ENCODE measurements around the gene IRS2. TPM values are rescaled to one million over a fixed set of nuclear protein-coding genes. Genes with fewer than 3 reads are reported as not detected.
A peak's percentile ranks its signal among the peaks of the same experiment; 100 is the strongest.

The IRS2 gene
- polyA plus RNA-seq, 1 experiment, result 1.5 TPM

DNA sequence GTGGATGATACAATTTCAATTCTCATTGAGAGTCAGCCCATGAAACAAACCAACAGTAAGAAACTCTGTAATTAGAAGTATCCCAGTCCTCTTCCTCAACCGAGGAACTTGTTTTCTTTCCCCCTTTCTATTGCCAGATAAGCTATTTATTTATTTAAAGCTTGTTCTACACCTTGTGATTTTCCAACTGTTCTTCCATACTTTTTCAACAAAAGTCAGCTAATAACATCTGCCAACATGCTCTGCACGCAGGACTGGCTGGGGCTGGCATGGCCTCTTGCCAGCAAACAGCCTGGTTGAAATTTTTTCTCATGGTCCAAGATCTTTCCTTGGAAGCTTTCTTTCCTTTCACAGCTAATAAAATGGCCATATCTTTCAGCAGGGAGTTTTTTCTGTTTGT, 2.9 kb upstream of the IRS2 start:
- POLR2A ChIA-PET, result interaction anchor here (0.6 kb wide), 1 partner anchor 733 kb away, joined by 3 read pairs; no protein-coding TSS in a partner anchor
- Histone ChIP-seq H3K9me3 (ENCODE audit: control insufficient read depth, insufficient read depth, low read length) (no peaks in the 10 kb centered on the region; the same call in 1 of the 2 replicates), H3K27me3 (ENCODE audit: control insufficient read depth, insufficient read depth, low read length) (peaks cover 3% of the 10 kb centered on the region), H3K27ac (ENCODE audit: low read depth, low read length) (no peak overlapping the region), H3K4me3 (ENCODE audit: low read depth, low read length) (no peak overlapping the region)
- TF ChIP-seq, protein P1, sequence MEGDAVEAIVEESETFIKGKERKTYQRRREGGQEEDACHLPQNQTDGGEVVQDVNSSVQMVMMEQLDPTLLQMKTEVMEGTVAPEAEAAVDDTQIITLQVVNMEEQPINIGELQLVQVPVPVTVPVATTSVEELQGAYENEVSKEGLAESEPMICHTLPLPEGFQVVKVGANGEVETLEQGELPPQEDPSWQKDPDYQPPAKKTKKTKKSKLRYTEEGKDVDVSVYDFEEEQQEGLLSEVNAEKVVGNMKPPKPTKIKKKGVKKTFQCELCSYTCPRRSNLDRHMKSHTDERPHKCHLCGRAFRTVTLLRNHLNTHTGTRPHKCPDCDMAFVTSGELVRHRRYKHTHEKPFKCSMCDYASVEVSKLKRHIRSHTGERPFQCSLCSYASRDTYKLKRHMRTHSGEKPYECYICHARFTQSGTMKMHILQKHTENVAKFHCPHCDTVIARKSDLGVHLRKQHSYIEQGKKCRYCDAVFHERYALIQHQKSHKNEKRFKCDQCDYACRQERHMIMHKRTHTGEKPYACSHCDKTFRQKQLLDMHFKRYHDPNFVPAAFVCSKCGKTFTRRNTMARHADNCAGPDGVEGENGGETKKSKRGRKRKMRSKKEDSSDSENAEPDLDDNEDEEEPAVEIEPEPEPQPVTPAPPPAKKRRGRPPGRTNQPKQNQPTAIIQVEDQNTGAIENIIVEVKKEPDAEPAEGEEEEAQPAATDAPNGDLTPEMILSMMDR (IDR thresholded peaks at IDR 0.05; ENCODE audit: low read depth, low read length), result no peak
- CTCF ChIA-PET, result interaction anchor here (1.2 to 1.5 kb wide), 4 partner anchors 320 to 643 kb away, joined by 4 to 5 read pairs (median 4); no protein-coding TSS in a partner anchor
- DNase-seq (ENCODE audit: low read depth, low spot score), result no peak

DNA sequence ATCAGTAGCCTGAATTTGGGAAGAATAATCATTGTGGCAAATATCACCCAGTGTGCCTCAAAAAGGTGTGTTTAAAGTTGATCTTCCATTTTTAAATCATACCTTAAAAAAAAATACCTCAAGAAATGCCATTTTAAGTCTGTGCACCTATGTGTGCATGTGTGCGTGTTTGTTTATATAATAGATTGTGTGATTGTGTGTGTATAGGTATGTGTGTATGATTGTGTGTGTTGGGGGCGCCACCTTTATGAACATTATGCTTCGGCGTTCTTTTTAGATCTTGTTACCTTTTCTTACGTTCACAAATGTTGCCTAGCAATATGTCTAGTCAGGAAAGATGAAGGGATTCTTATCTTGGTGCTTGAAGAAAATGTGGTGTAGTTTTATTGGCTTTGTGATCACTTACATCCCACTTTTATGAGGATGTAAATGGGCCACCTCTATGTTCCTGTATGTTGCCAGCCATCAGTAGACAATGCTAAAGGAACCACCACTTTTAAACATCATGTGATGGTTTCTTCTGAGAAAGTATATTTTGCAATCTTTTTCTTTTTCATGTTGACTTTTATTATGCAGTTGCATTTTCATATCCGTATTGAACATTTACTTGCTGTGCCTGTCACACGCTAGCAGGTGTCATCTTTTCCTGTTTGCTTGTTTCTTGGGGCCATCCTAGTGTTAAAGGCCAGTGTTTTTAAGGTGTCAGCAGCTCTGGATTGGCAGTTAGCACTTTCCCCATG, 2.2 kb upstream of the IRS2 start:
- H3K9me3 ChIP-seq (ENCODE audit: control insufficient read depth, insufficient read depth, low read length), result peaks cover 2% of the 10 kb centered on the region; the same call in 1 of the 2 replicates
- TF ChIP-seq, protein P1 (IDR thresholded peaks at IDR 0.05; ENCODE audit: low read depth, low read length), result no peak
- POLR2A ChIA-PET, result no interaction called here
- peaks cover 3% of the 10 kb centered on the region for H3K27me3 ChIP-seq (ENCODE audit: control insufficient read depth, insufficient read depth, low read length)
- CTCF ChIA-PET, result interaction anchor here (1.2 kb wide), 1 partner anchor 643 kb away, joined by 4 read pairs; no protein-coding TSS in a partner anchor
- no peak overlapping the region for H3K27ac ChIP-seq (ENCODE audit: low read depth, low read length)
- no peak overlapping the region for H3K4me3 ChIP-seq (ENCODE audit: low read depth, low read length)
- no peak for DNase-seq (ENCODE audit: low read depth, low spot score)

DNA sequence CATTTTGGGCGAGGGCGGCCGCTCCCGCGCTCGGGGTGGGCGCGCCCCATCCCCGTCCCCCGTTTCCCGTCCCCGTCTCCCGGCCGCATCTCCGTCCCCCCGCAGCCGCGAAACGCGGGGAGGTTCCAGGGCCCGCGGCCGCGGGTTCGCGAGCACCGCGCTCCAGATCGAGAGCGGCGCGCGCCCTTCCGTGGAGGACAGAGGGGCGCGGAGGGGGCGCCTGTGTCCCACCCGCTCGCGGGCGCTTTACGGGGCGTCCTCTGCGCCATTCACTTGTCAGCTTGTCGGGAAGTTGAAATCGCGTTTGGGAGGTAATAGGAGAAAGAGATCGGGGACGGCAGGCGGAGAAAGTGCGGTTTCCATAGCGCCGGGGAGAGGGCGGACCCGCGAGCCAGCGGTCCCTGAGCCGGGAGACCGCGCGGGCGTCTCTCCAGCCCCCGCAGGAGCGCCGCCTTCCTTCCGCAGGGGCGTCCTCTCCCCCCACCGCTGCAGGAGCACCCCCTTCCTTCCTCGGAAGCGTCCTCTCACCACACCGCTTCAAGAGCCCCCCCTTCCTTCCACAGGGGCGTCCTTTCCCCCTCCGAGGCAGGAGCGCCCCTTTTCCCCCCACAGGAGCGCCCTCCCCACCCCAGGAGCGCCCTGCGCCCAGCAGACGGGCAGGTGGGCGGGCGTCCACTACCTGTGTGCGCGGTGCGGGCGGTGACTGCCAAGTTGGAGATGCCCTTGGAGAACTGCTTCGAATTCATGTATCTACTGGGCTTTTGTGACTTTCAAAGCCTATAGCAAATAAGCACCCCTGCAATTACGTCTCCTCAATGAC, 962 bp upstream of the IRS2 start:
- no peak for DNase-seq (ENCODE audit: low read depth, low spot score)
- POLR2A ChIA-PET, result no interaction called here
- Histone ChIP-seq H3K4me3 (ENCODE audit: low read depth, low read length) (peak overlapping the region; percentile 69), H3K27me3 (ENCODE audit: control insufficient read depth, insufficient read depth, low read length) (peaks cover 3% of the 10 kb centered on the region), H3K9me3 (ENCODE audit: control insufficient read depth, insufficient read depth, low read length) (peaks cover 12% of the 10 kb centered on the region; the same call in 1 of the 2 replicates), H3K27ac (ENCODE audit: low read depth, low read length) (no peak overlapping the region)
- CTCF ChIA-PET, result no interaction called here
- TF ChIP-seq, protein P1 (IDR thresholded peaks at IDR 0.05; ENCODE audit: low read depth, low read length), result no peak

DNA sequence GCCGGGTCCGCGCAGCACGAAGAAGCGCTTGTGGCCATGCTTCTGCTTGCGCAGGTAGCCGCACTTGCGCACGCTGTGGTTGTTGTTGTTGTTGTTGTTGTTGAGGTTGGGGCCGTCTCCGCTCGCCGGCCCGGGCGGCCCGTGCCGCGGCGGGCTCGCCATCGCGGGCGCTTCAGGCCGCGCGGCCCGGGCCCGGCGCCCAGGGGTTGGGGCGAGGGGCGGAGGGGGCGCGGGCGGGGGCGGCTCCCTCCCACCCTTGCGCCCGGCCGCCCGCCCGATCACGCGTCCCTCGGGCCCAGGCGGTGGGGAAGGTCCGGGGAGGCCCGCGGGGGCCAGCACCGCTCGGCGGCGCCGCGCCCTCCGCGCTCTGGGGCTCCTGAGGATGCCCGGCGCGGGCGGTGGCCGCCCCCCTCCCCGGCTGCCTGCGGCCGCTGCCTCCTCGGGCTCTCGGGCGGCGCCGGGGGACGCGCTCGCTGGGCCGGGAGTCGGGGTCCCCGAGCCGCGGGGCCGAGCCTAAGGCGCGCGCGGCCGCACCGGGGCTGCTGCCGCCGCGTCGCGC, 412 bp downstream of the IRS2 start:
- H3K4me3 ChIP-seq (ENCODE audit: low read depth, low read length), result peak overlapping the region; percentile 65
- TF ChIP-seq, protein P1 (IDR thresholded peaks at IDR 0.05; ENCODE audit: low read depth, low read length), result no peak
- H3K9me3 ChIP-seq (ENCODE audit: control insufficient read depth, insufficient read depth, low read length), result peaks cover 21% of the 10 kb centered on the region; the same call in 1 of the 2 replicates
- ChIA-PET POLR2A (no interaction called here), CTCF (interaction anchor here (0.8 to 1.5 kb wide), 3 partner anchors 15 to 825 kb away, joined by 3 to 16 read pairs (median 4); no protein-coding TSS in a partner anchor)
- no peak overlapping the region for H3K27ac ChIP-seq (ENCODE audit: low read depth, low read length)
- peaks cover 3% of the 10 kb centered on the region for H3K27me3 ChIP-seq (ENCODE audit: control insufficient read depth, insufficient read depth, low read length)
- no peak for DNase-seq (ENCODE audit: low read depth, low spot score)

All from AG04450 (cell line).